ENCODE results near the gene TBC1D24.
"Not testable (repeated sequence)": the region's sequence is repeated elsewhere in the genome, so short reads cannot be mapped to it uniquely, and the experiment has no call there.

Gene TBC1D24

GRCh38 chr16:2469399-2470233 lies 5.3 kb upstream of the TBC1D24 start:
- DNase-seq = no peak

DNA sequence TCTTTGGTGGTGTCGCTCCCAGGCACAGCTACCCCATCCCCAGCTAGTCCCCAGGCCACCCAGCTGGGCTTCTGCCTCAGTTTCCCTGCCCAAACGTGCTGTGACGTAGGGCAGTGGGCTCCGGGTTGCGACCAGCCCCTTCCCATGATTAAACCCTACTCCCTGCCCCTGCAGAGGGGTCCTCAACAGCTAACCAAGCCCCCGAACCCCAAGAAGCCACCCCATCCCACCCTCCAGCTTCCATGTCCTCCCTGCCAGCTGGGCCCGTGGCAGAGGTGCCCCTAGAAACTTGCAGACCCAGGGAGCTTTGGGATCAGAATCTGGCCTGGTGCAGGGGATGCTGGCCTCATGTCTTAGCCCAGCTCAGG lies 4.7 kb upstream of the TBC1D24 start:
- no peak for DNase-seq

GRCh38 chr16:2470603-2471015 lies 4.3 kb upstream of the TBC1D24 start:
- no peak for DNase-seq

- no peak for DNase-seq
Observed at GRCh38 chr16:2471016-2471652, 3.8 kb upstream of the TBC1D24 start, which contains the start of gene NTN3. NTN3 (plus strand) TSS chr16:2471297; CDS start chr16:2471702, 405 bp downstream.

DNA sequence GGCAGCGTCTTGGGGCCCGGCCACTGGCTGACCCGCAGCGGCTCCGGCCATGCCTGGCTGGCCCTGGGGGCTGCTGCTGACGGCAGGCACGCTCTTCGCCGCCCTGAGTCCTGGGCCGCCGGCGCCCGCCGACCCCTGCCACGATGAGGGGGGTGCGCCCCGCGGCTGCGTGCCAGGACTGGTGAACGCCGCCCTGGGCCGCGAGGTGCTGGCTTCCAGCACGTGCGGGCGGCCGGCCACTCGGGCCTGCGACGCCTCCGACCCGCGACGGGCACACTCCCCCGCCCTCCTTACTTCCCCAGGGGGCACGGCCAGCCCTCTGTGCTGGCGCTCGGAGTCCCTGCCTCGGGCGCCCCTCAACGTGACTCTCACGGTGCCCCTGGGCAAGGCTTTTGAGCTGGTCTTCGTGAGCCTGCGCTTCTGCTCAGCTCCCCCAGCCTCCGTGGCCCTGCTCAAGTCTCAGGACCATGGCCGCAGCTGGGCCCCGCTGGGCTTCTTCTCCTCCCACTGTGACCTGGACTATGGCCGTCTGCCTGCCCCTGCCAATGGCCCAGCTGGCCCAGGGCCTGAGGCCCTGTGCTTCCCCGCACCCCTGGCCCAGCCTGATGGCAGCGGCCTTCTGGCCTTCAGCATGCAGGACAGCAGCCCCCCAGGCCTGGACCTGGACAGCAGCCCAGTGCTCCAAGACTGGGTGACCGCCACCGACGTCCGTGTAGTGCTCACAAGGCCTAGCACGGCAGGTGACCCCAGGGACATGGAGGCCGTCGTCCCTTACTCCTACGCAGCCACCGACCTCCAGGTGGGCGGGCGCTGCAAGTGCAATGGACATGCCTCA lies 3.1 kb upstream of the TBC1D24 start:
- no peak for DNase-seq

DNA sequence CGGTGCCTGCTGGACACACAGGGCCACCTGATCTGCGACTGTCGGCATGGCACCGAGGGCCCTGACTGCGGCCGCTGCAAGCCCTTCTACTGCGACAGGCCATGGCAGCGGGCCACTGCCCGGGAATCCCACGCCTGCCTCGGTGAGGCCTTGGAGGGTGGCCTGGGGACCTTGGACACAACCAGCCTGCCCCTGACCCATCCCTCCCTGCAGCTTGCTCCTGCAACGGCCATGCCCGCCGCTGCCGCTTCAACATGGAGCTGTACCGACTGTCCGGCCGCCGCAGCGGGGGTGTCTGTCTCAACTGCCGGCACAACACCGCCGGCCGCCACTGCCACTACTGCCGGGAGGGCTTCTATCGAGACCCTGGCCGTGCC lies 2.5 kb upstream of the TBC1D24 start:
- no peak for DNase-seq

DNA sequence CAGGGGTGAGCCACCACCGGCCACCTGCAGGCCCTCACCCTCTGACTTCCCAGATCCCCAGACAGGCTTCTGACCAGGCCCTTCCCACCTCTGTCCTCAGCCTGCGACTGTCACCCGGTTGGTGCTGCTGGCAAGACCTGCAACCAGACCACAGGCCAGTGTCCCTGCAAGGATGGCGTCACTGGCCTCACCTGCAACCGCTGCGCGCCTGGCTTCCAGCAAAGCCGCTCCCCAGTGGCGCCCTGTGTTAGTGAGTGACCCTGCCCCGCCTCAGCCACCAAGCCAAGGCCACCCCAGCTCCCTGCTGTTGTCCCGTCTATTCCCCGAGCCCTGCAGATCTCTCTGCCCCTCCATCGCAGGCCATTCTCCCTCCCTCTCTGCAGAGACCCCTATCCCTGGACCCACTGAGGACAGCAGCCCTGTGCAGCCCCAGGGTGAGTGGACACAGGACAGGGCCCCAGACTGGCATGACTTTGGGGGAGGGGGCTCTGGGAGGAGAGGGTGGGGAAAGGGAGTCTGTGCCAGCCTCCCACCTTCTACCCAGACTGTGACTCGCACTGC lies 2.0 kb upstream of the TBC1D24 start:
- DNase-seq = no peak

GRCh38 chr16:2473446-2473926 lies 1.4 kb upstream of the TBC1D24 start:
- DNase-seq = peak; percentile 20

GRCh38 chr16:2473999-2474876 lies 689 bp upstream of the TBC1D24 start:
- DNase-seq = peak; percentile 57

DNA sequence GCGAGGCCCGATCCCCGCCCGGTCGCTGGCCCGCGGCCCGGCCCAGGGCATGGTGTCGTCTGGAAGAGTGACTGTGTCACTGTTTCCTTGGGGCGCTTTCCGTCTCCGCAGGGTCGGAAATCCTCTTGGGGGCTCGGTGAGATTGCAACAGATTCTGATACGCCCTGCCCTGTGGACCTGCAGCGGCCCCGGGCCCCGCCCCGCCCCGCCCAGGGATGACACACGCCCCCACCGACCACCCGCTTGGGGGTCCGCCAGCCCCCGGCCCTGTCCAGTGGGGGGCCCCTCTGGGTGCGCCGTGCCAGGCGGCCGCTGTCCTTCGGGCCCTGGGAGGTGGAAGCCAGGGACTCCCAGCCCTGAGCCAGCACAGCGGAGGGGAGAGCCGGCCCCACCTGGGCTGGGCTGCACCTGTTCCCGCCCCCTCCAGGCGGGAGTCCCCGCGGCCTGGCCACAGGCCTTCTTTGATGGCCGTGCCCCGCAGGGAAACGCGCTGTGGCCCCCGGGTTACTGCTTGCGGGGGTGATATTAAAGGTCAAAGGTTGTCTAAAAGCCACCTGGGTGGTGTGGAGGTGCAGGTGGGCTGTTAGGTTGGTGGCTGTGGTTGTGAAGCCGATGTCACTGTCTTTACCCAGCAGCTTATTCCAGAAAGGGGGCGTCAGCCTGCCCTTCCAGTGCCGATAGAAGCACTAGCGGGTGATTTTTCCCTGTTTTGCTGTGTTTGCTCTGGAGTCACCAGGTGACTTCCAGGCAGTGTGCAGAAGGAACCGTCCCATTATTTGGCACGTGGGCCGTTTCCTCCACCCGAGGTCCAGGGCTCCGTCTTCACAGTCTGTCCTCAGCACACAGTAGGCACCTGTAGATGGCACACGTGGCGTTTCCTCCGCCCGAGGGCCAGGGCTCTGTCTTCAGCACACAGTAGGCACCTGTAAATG lies 752 bp downstream of the TBC1D24 start:
- DNase-seq = peak; percentile 47

DNA sequence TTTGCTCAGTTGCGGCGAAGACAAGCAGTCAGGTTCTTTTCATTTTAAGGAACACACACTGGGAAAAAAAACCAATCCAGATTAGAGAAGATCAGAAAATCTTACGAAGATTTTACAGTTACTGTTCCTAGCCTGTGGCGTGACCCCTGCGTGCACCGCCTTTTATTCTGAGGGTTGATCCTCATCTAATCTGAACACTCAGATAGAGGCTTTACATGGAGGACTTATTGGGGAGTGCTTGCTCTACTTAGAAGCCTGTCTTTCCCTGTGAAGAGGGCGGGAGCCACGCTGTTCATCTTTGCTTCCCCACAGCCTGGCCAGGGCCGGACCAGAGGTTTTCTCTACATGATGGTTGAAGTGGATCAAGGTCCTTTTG lies 1.4 kb downstream of the TBC1D24 start:
- DNase-seq = no peak

DNA sequence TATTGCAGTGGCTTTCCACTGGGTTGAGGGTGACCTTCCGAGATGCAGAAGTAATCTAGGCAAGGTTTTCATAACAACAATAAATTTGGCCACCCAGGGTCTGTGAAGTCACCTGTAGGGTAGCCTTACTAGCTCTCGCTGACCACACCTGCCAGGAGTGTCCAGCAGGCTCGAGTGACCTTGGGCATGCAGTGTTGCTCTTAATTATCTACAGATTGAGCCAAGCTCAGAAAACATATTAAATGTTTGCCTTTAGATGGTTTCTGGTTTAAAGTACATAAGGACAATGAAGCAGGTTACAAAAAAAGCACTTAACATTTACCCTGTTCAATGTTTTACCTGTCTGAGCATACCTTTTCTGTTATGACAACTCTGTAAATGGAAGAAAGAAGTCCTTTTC lies 1.8 kb downstream of the TBC1D24 start:
- DNase-seq = no peak

GRCh38 chr16:2477327-2477726 lies 2.4 kb downstream of the TBC1D24 start:
- DNase-seq = no peak

GRCh38 chr16:2478279-2478678 lies 3.4 kb downstream of the TBC1D24 start:
- no peak for DNase-seq

DNA sequence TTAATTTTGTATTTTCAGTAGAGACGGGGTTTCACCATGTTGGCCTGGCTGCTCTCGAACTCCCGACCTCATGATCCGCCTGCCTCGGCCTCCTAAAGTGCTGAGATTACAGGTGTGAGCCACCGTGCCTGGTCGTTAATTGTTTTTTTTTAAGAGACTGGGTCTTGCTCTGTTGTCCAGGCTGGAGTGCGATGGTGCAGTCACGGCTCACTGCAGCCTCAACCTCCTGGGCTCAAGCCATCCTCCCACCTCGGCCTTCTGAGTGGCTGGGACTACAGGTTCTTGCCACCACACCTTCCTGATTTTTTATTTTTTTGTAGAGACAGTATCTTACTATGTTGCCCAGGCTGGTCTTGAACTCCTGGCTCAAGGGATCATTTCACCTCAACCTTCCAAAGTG lies 5.1 kb downstream of the TBC1D24 start:
- not testable (repeated sequence) for DNase-seq

GRCh38 chr16:2480948-2481347 lies 6.0 kb downstream of the TBC1D24 start:
- no peak for DNase-seq

DNA sequence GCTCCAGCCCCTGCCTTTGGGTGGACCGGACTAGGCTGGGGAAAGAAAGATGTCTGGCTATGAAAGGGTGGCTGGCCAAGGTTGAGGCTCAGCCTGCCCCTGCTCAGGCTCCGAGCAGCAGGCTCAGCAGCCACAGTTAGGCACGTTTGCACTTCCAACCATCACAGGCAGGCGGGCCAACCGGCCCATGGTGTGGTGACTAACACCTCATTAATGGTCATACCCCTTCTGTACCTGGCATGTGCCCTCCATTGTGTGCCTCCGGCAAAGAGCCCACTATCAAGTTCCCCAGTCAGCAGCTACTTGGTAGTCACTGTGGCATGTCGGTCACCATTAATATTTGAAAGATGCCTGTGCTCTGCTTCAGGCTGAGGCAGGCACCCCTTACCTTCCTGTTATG lies 6.7 kb downstream of the TBC1D24 start:
- no peak for DNase-seq

GRCh38 chr16:2482249-2482648 lies 7.3 kb downstream of the TBC1D24 start:
- DNase-seq = no peak

DNA sequence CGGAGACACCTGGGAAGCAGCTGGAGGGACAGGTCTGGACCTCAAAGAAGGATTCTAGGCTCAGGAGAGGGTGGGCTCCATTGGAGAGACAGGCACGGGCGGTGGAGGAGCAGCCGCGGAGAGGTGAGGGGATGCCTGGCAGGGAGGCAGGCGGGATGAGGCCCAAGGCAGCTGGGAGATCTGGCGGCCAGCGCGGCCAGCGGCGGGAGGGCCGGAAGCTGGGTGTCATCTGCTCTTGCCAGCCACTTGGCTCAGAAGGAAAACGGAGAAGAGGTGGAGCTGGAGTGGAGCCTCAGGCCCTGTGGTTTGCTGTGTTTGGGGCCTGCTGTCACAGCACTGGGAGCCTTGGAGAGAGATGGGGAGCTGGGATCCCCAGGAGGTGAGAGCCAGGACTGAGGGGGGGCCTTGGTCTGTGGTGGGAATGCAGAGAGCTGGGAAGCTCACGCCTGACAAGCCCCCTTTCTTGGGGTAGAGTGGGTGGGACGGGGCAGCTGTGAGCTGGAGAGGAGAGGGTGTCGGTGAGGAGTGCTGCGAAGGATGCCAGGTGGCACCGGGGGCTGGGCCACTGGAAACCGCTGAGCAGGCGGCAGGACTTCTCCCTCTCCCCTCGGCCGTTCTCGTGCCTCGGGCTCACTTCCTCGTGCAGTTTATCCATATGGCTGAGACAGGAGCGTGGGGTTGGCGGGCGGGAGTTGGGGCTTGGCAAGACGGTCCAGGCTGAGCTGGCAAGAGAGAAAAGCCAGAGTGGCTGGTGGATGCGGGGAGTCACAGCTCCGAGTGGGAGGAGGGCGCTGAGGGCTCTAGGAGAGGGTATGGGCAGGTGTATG lies 8.0 kb downstream of the TBC1D24 start:
- DNase-seq = no peak
